SU-DHL-6 (cell line): Measurements from ENCODE around the gene TRIP10.
A peak's percentile ranks its signal among the peaks of the same experiment; 100 is the strongest.

Experiments used
- CTCF ChIP-seq: fragments of 200-600 bp; sonication (generic); IDR thresholded peaks from one replicate; pipeline ENCODE4 v1.5.1; 2017; ENCODE audit warnings: antibody characterized with exemption, mild to moderate bottlenecking, low read length, moderate library complexity; ENCODE audit not compliant: insufficient read depth, poor library complexity, severe bottlenecking
- EZH2phosphoT487 ChIP-seq: fragments of 200-600 bp; sonication (generic), shearing (Covaris generic); conservative IDR thresholded peaks from 2 replicates; pipeline ENCODE4 v1.6.1; 2018; ENCODE audit warnings: mild to moderate bottlenecking, antibody characterized with exemption, low read length, moderate library complexity, mixed read lengths

- TF ChIP-seq CTCF (peak; percentile 39), EZH2phosphoT487 (no peak)
These were observed 3.1 kb upstream of the TRIP10 start for GRCh38 chr19:6736169-6736916.
